ENCODE data around the gene PRICKLE4. TPM values are rescaled to one million over a fixed set of nuclear protein-coding genes. Genes with fewer than 3 reads are reported as not detected.
A peak's percentile ranks its signal among the peaks of the same experiment; 100 is the strongest.

The PRICKLE4 gene
- total and polyA plus RNA-seq, 2 of the 13 experiments (the other 11 are each of a cell fraction or from before 2014, with no cell fraction given), result 0.92 to 1.2 TPM

DNA sequence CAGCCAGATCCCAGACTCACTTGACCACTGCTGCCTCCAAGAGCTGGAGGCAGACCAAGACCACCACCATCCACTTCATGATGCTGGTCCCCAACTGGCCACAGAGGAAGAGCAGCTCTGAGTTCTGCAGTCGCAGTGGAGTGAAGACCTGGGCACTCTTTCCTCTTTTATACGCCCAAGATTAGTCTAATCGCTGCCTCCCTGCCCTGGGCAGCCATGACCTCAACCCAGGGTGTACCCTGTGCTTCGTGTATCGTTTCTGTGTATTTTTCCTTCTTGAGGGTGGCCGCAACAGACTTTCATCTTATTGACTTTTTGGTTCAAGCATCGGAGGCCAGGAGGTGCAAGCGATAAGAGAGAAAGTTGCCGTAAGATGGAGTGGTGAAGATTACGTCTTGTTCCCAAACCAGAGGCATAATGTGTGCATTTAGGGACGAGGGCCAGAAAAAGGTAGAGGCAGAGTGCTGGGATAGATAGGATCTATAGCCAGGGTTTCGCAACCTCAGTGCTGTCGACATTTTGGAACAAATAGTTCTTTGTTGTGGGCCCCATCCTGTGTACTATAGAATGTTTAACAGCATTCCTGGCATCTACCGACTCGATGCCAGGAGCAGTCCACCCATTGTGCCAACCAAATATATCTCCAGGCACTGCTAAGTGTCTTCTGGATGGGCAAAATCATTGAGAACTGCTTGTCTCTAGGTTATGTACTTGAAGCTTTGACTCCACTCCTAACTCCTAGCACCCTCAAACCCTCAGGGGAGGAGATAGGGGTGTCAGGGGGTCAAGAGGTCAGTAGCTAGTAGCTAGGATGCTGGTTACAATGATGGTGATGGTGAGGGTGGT is 33.1 kb upstream of the PRICKLE4 start, which contains the start of gene PGC (continued):
- TF ChIP-seq, protein P1, sequence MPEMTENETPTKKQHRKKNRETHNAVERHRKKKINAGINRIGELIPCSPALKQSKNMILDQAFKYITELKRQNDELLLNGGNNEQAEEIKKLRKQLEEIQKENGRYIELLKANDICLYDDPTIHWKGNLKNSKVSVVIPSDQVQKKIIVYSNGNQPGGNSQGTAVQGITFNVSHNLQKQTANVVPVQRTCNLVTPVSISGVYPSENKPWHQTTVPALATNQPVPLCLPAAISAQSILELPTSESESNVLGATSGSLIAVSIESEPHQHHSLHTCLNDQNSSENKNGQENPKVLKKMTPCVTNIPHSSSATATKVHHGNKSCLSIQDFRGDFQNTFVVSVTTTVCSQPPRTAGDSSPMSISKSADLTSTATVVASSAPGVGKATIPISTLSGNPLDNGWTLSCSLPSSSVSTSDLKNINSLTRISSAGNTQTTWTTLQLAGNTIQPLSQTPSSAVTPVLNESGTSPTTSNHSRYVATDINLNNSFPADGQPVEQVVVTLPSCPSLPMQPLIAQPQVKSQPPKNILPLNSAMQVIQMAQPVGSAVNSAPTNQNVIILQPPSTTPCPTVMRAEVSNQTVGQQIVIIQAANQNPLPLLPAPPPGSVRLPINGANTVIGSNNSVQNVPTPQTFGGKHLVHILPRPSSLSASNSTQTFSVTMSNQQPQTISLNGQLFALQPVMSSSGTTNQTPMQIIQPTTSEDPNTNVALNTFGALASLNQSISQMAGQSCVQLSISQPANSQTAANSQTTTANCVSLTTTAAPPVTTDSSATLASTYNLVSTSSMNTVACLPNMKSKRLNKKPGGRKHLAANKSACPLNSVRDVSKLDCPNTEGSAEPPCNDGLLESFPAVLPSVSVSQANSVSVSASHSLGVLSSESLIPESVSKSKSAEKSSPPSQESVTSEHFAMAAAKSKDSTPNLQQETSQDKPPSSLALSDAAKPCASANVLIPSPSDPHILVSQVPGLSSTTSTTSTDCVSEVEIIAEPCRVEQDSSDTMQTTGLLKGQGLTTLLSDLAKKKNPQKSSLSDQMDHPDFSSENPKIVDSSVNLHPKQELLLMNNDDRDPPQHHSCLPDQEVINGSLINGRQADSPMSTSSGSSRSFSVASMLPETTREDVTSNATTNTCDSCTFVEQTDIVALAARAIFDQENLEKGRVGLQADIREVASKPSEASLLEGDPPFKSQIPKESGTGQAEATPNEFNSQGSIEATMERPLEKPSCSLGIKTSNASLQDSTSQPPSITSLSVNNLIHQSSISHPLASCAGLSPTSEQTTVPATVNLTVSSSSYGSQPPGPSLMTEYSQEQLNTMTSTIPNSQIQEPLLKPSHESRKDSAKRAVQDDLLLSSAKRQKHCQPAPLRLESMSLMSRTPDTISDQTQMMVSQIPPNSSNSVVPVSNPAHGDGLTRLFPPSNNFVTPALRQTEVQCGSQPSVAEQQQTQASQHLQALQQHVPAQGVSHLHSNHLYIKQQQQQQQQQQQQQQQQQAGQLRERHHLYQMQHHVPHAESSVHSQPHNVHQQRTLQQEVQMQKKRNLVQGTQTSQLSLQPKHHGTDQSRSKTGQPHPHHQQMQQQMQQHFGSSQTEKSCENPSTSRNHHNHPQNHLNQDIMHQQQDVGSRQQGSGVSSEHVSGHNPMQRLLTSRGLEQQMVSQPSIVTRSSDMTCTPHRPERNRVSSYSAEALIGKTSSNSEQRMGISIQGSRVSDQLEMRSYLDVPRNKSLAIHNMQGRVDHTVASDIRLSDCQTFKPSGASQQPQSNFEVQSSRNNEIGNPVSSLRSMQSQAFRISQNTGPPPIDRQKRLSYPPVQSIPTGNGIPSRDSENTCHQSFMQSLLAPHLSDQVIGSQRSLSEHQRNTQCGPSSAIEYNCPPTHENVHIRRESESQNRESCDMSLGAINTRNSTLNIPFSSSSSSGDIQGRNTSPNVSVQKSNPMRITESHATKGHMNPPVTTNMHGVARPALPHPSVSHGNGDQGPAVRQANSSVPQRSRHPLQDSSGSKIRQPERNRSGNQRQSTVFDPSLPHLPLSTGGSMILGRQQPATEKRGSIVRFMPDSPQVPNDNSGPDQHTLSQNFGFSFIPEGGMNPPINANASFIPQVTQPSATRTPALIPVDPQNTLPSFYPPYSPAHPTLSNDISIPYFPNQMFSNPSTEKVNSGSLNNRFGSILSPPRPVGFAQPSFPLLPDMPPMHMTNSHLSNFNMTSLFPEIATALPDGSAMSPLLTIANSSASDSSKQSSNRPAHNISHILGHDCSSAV (CRISPR knock-in tag; IDR thresholded peaks at IDR 0.05; ENCODE audit: borderline replicate concordance), result no peak
- TF ChIP-seq IKZF4 (CRISPR knock-in tag; IDR thresholded peaks at IDR 0.05; ENCODE audit: borderline replicate concordance, low read depth, not compliant biosample characterization), result no peak
- no peak for TF ChIP-seq ZNF101 (CRISPR knock-in tag; IDR thresholded peaks at IDR 0.05; ENCODE audit: borderline replicate concordance, low read depth)
- peak; percentile 21; the same call in 1 of the 2 replicates for TF ChIP-seq NFYC (CRISPR knock-in tag; IDR thresholded peaks at IDR 0.05)
- peak; percentile 93 for TF ChIP-seq FOXA3 (CRISPR knock-in tag; IDR thresholded peaks at IDR 0.05)
- TF ChIP-seq NAIF1 (CRISPR knock-in tag; IDR thresholded peaks at IDR 0.05; ENCODE audit: borderline replicate concordance), result peak; percentile 90; the same call in 1 of the 2 replicates
- no peak for TF ChIP-seq ZNF839 (CRISPR knock-in tag; IDR thresholded peaks at IDR 0.05; ENCODE audit: borderline replicate concordance)
- TF ChIP-seq ZNF232 (CRISPR knock-in tag; IDR thresholded peaks at IDR 0.05; ENCODE audit: borderline replicate concordance), result peak; percentile 63; the same call in 1 of the 2 replicates
- TF ChIP-seq DMAP1 (CRISPR knock-in tag; IDR thresholded peaks at IDR 0.05), result peak; percentile 77; the same call in 1 of the 2 replicates
- TF ChIP-seq, protein P2, sequence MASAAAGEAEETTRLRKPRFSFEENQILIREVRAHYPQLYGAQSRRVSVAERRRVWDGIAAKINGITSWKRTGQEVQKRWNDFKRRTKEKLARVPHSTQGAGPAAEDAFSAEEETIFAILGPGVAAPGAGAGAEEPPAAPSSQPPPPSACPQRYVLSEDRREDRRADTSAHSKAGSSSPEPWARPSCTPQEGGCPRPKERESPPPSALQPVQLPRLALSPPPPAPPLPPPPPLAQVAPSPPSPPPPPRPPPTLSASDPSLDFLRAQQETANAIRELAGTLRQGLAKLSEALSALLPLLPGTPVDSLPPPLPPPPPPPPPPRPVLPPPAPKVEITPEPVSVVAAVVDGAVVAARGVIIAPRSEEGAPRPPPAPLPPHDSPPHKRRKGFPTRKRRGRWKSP (CRISPR knock-in tag; IDR thresholded peaks at IDR 0.05), result peak; percentile 90
- TF ChIP-seq, protein P3, sequence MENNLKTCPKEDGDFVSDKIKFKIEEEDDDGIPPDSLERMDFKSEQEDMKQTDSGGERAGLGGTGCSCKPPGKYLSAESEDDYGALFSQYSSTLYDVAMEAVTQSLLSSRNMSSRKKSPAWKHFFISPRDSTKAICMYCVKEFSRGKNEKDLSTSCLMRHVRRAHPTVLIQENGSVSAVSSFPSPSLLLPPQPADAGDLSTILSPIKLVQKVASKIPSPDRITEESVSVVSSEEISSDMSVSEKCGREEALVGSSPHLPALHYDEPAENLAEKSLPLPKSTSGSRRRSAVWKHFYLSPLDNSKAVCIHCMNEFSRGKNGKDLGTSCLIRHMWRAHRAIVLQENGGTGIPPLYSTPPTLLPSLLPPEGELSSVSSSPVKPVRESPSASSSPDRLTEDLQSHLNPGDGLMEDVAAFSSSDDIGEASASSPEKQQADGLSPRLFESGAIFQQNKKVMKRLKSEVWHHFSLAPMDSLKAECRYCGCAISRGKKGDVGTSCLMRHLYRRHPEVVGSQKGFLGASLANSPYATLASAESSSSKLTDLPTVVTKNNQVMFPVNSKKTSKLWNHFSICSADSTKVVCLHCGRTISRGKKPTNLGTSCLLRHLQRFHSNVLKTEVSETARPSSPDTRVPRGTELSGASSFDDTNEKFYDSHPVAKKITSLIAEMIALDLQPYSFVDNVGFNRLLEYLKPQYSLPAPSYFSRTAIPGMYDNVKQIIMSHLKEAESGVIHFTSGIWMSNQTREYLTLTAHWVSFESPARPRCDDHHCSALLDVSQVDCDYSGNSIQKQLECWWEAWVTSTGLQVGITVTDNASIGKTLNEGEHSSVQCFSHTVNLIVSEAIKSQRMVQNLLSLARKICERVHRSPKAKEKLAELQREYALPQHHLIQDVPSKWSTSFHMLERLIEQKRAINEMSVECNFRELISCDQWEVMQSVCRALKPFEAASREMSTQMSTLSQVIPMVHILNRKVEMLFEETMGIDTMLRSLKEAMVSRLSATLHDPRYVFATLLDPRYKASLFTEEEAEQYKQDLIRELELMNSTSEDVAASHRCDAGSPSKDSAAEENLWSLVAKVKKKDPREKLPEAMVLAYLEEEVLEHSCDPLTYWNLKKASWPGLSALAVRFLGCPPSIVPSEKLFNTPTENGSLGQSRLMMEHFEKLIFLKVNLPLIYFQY (CRISPR knock-in tag; IDR thresholded peaks at IDR 0.05; ENCODE audit: borderline replicate concordance), result no peak
- no peak for TF ChIP-seq ZNF660 (CRISPR knock-in tag; IDR thresholded peaks at IDR 0.05; ENCODE audit: borderline replicate concordance, low read depth)
- TF ChIP-seq ZNF777 (CRISPR knock-in tag; IDR thresholded peaks at IDR 0.05), result peak; percentile 61
- TF ChIP-seq ZNF383 (CRISPR knock-in tag; IDR thresholded peaks at IDR 0.05; ENCODE audit: borderline replicate concordance), result no peak
- no peak for TF ChIP-seq SP1 (IDR thresholded peaks at IDR 0.05)
- no peak; the same call in 1 of the 2 replicates for TF ChIP-seq SP1 (CRISPR knock-in tag; IDR thresholded peaks at IDR 0.05)

Data from HepG2 (cell line).